Heart left ventricle (tissue), 13 donors: Measurements from ENCODE around the gene BTRC.

Experiments used
- POLR2A ChIP-seq, 2 donors: fragments of 450-650 bp; IDR thresholded peaks; one replicate each; pipeline ENCODE4 v1.6.1; 2017; ENCODE audit warnings: antibody characterized with exemption in 2 of 2, mild to moderate bottlenecking in 2 of 2, moderate library complexity in 2 of 2
- TF ChIP-seq, protein P1 (sequence below), 12 donors: fragments of 200-600 bp; sonication (generic) in 4 of 12; IDR thresholded peaks; one replicate each; pipeline versions ENCODE4 v1.5.0 to v1.8.0; 2018 to 2022; ENCODE audit warnings: antibody characterized with exemption in 12 of 12, mild to moderate bottlenecking in 5 of 12
- donor health status: ischemic (EF 13 %, LVEDD 7.1; RV severe dilation, severe dysfunction).
- donor health status: DM: no; HTN: yes; CAD: no.
- donor health status: DM: no; HTN: no; CAD: no.
- donor health status: ischemic (EF 25% LVEDD 6.9; RV normal size, moderate dysfunction).
- donor health status: ischemic (EF 25% LVEDD 5.7; RV mildly dilated, moderate dysfunction).
- donor health status: ischemic (EF 35%, LVEDD 5.7; RV mildly dilated, moderate dysfunction).
- donor health status: nonischemic (EF 11% LVEDD 7.7; RV severe dilation, severe dysfunction).
- donor health status: DM: yes; HTN: yes; CAD: no.
- donor health status: PGD.
- donor health status: ischemic (EF 29% LVEDD 5.4; RV normal size, mild dysfunction).
- donor health status: nonischemic (EF 23%, LVEDD 6.1; RV moderate dilation, normal function).

DNA sequence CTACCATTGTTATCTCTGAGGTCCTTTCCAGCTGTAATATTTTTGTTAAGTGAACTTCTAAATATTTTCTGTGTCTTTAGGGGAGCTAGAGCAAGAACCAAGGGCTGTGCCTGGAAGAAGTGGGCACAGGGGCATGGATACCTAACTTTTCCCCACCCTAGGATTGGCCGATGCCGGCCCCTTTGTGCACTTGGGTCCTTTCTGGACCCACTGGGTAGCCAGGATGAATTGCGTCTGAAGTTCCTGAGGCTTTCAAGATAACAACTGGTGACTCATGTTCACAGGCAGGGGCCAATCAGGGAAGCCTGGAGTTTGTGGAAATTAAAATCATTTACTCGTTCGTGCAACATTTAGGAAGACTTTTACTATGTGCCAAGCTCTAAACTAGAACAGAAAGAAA is 234.9 kb downstream of the BTRC start:
- TF ChIP-seq POLR2A (IDR thresholded peaks at IDR 0.05): no peak
- TF ChIP-seq, protein P1, sequence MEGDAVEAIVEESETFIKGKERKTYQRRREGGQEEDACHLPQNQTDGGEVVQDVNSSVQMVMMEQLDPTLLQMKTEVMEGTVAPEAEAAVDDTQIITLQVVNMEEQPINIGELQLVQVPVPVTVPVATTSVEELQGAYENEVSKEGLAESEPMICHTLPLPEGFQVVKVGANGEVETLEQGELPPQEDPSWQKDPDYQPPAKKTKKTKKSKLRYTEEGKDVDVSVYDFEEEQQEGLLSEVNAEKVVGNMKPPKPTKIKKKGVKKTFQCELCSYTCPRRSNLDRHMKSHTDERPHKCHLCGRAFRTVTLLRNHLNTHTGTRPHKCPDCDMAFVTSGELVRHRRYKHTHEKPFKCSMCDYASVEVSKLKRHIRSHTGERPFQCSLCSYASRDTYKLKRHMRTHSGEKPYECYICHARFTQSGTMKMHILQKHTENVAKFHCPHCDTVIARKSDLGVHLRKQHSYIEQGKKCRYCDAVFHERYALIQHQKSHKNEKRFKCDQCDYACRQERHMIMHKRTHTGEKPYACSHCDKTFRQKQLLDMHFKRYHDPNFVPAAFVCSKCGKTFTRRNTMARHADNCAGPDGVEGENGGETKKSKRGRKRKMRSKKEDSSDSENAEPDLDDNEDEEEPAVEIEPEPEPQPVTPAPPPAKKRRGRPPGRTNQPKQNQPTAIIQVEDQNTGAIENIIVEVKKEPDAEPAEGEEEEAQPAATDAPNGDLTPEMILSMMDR (IDR thresholded peaks at IDR 0.05): no peak
